GM19468 (cell line): ENCODE data around the gene PRSS33.

Experiments used
- ATAC-seq: cut with Tn5 transposase; IDR thresholded peaks from one replicate; pipeline ENCODE4 v1.9.1; 2021; ENCODE audit warnings: mild to moderate bottlenecking, moderate library complexity, moderate number of reproducible peaks; ENCODE audit not compliant: unreplicated experiment; ENCODE audit errors: extremely low read depth

PRSS33 gene

GRCh38 chr16:2779151-2779920 lies 8.0 kb downstream of the PRSS33 start:
- ATAC-seq = no peak

GRCh38 chr16:2778630-2778958 lies 8.8 kb downstream of the PRSS33 start:
- ATAC-seq = no peak

GRCh38 chr16:2777903-2778629 lies 9.3 kb downstream of the PRSS33 start:
- no peak for ATAC-seq

DNA sequence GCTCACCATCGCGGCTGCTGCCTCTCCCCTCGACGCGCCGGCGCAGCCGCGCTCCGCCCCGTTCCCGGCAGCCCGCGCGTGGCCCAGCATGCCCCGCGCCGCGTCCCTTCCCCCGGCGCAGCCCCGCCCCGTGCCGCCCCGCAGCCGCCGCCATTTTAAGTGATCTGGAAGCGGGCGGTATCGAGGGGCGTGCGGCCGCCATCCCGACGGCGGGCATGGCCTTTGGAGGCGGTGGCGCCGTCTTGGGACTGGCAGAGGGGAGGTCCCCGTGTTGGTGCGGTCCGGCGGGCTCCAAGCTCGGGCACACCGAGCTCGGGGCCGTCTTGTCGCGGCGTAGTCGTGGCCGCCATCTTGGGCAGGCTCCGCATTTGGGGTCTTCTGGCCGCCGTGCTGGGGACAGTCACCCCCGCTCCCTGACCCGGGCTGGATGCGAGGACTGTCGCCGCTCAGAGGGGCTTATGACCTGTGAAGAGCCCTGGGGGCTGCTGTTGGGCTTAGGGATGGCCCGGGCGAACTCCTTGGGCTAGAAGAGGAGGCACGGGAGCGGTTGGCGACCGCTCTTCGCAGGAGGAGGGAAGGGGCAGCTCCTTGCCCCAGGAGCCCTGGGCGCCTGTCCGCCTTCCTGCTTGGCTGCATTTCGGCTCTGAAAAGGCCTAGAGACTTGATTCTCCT lies 10.0 kb downstream of the PRSS33 start, which contains the start of gene ELOB:
ELOB (minus strand) TSS at position 50 of the 672 bp plus-strand sequence; CDS start at position 9, 41 bp downstream.
- peak; percentile 53 for ATAC-seq

DNA sequence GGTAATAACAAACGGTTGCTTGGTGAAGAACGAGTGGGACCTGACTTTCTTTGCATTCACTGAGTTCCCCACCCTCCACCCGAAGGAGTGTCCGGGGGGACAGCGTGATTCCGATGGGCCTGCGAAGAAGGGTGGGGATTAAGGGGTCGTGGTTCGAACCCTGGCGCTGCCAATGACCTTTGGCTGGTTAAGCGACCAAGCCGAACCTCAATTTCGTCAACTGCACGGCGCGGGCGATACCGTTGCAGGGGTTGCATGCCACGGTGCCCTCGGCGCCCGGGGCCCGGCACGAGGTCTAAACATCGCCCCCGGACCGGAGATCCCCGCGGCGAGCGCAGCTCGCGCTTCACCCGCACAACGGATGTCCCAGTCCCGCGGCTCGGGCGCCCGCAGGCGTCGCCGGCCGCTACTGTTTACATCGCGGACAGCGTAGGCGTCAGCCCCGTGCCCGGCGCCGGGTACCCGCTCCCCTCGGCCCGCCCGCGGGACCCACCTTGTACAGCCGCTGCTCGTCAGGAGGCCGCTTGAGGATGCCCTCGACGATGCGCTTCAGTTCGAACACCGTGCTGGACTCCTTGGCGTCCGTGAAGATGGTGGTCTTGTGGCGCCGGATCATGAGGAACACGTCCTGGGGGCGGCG lies 10.7 kb downstream of the PRSS33 start:
- no peak for ATAC-seq

GRCh38 chr16:2775765-2776499 lies 11.4 kb downstream of the PRSS33 start:
- no peak for ATAC-seq

DNA sequence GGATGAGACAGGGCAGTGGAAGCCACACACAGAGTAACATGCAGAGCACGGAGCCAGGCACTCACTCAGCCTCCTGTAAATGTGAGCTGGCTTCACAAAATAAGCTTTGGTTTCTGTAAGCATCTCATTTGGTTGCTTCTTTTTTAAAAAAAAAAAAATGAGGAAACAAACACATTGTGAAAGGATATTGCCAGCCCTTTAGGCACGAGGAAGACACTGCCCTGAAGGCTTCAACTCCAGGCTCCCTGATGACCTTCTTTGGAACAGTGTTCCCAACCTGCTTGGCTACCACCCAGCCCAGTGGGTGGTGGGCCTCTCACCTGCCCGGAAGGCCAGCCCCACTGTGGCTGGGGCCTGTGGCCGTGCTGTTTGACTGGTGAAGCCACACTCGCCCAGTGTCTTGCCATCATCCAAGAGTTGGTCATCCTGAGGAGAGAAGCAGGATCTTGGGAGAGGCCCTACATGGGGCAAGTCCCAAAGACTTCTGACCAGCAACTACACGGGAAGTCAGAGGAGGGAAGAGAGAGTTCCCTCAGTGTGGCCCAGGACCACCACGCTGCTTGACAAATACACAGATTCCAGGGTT lies 12.1 kb downstream of the PRSS33 start:
- no peak for ATAC-seq

DNA sequence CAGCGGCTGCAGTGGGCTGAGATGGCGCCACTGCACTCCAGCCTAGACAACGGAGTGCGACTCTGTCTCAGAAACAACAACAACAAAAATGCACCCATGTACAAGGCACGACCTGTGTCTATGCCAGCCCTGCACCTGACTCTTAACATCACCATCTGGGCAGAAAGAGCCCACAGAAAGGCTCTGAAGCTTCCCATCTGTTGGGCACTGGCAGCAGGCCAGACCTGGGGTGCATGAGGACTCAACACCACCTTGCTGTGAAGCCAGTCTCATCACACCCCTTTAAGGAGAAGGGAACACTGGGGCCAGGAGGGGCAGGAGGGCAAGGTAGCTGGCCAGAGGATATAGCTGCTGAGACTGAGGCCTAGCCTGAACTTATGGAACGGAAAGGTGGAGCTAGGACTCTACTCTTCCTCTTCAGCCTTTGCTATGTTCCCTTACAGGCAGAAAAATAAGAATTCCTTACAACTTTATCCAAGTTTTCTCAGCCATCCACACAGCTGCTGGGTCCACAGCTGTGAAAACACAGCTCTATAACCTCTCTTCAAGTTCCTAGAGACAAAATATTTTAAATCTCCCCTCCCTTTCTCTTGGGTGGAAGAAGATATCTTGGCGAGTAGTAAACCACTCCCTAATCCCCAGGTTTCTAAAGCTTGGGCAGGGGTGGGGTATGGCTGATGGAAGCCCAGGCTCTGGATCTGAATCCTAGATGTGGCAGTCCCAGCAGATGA lies 13.0 kb downstream of the PRSS33 start:
- no peak for ATAC-seq

DNA sequence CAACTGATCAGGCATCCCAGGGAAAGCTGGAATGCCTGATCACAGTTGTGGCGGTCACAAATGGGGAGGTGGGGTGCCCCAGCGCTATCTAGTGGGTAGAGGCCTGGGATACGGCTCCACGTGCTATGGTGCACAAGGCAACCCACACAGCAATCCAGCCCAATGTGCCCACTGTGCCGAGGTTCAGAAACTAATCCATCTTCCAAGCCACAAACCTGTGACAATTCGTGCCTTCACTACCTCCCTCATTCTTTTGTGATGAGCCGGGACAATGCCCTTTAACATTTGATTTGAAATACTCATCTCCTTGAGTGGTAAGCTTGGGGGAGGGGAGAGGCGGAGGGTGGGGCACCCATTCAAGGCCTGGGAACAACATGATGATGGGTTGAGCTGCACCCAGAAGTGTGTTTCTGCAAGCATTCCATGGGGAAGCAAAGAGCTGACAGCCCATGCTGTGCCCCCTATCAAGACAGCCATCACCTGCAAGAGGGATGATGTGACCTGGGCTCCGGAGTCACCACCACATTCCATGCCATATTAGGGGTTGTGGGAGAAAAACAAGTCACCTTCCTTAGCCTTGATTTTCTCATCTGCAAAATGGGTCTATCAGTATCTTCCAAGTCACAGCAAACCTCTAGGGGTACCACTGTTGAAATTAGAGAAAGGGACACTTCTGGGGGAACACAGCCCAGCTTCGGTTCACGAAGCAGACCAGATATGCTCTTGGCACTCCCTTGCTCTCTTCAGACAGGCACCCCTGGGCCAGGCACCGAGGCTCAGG lies 14.0 kb downstream of the PRSS33 start:
- ATAC-seq = no peak

- no peak for ATAC-seq
These were observed 15.6 kb downstream of the PRSS33 start for GRCh38 chr16:2771496-2772402.

DNA sequence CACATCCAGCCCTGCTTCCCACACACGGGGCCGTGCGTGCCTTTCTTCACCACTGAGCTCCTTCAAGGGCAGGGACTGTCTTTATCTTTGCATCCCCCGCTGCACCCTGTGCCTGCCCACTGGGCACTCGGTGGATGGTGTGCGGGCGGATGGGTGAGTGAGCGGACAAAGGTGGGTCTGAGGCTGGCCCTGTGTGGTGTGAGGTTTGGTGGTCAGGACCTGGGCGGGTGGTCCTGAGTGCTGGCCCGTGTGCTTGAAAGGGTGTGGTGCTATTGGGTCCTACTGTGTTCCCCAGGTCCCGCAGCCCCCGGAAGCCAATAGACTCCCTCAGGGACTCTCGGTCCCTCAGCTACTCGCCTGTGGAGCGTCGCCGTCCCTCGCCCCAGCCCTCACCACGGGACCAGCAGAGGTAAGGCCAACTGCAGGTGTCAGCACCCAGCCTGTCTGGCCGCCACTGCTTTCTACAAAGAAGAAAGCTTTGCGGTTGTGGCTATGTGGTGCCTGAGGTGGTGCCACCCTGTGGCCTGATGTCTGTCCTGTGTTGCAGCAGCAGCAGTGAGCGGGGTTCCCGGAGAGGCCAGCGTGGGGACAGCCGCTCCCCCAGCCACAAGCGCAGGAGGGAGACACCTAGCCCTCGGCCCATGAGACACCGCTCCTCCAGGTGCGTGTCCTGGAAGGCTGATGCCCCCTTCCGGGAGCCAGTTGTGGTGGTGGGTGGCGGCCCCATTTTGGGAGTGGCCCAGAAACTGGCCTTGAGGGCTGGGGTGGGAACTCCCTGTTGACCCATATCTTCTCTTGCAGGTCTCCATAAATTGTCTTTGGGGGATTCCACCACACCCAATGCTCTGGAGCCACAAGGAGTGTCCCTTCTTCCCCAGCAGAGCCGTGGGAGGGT lies 17.1 kb downstream of the PRSS33 start:
- no peak for ATAC-seq

DNA sequence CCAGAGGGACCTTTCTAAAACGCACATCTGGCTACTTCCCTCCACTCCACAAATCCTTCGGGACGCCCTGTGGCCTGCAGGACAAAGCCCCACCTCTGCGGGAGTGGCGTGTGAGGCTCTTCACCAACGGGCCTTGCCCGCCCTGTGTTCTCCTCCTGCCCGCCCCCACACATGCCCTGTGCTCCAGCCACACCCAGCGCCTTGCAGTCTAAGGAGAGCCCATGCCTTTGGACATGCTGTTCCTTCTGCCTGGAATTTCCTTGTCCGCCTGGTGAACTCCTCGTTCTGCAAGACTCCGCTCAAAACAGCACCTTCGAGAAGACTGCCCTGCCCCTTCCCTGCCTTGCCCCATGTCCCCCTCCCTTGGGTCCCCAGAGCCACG lies 17.7 kb downstream of the PRSS33 start:
- ATAC-seq = no peak

DNA sequence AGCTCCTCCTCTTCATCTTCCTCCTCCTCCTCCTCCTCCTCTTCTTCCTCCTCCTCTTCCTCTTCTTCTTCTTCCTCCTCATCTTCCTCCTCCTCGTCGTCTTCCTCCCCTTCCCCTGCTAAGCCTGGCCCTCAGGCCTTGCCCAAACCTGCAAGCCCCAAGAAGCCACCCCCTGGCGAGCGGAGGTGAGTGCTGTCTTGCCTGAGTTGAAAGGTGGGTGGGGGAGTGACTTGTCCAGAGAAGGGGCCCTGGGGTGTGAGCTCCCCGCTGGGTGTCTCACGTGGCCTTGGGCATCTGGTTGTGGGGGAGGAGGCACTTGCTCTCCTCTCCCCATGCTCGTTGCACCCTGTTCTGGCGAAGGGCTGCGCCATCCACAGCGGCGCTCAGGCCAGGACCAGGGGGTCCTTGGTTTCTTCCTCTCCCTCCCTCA lies 18.2 kb downstream of the PRSS33 start:
- ATAC-seq = no peak

GRCh38 chr16:2768403-2769089 lies 18.8 kb downstream of the PRSS33 start:
- no peak for ATAC-seq

DNA sequence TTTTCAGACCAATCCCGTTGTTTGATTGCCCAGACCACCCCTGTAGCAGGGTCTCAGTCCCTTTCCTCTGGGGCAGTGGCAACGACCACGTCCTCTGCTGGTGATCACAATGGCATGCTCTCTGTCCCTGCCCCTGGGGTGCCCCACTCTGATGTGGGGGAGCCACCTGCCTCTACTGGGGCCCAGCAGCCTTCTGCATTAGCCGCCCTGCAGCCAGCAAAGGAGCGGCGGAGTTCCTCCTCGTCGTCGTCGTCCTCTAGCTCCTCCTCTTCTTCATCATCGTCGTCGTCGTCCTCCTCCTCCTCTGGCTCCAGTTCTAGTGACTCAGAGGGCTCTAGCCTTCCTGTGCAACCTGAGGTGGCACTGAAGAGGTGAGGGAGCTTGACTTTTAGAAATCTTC lies 19.5 kb downstream of the PRSS33 start:
- ATAC-seq = no peak
